Right atrium auricular region (tissue), 2 donors: ENCODE results near the gene C17orf78. TPM values are rescaled to one million over a fixed set of nuclear protein-coding genes. Genes with fewer than 3 reads are reported as not detected.

ENCODE experiments used
- DNase-seq: peaks from one replicate; pipeline ENCODE4 v3.0.0-alpha.2; 2019; ENCODE audit warnings: low spot score
- H3K27ac ChIP-seq, 2 donors: fragments of 200-600 bp; sonication (generic); 1 replicate in 1 of 2; 2 replicates in 1 of 2; pipeline ENCODE4 v1.5.1; 2016 to 2019
- H3K27me3 ChIP-seq, 2 donors: fragments of 200-600 bp; sonication (generic); one replicate each; pipeline versions ENCODE4 v1.5.1 to v1.6.0; 2017 to 2019
- H3K36me3 ChIP-seq: fragments of 200-600 bp; sonication (generic); one replicate; pipeline ENCODE4 v1.5.1; 2016
- H3K4me1 ChIP-seq, 2 donors: fragments of 200-600 bp; sonication (generic); one replicate each; pipeline versions ENCODE4 v1.5.1 to v1.6.0; 2017 to 2019
- H3K4me3 ChIP-seq, 2 donors: fragments of 200-600 bp; sonication (generic); 1 replicate in 1 of 2; 2 replicates in 1 of 2; pipeline ENCODE4 v1.5.1; 2017 to 2019; ENCODE audit warnings: mild to moderate bottlenecking in 1 of 2, moderate library complexity in 1 of 2
- H3K9me3 ChIP-seq, 2 donors: fragments of 200-600 bp; sonication (generic); one replicate each; pipeline ENCODE4 v1.5.1; 2019
- total RNA-seq, 2 donors: library from RNA; depleted of rRNA; stranded (reverse); fragments of >200 nt; gene quantifications; one replicate each; pipeline ENCODE4 v1.1.0, GENCODE V29; 2016
- TF ChIP-seq, protein P1 (sequence below), 2 donors: fragments of 200-600 bp; sonication (generic); IDR thresholded peaks; one replicate each; pipeline ENCODE4 v1.5.1; 2019; ENCODE audit warnings: antibody characterized with exemption in 2 of 2

Gene C17orf78
- total RNA-seq, 2 donors from 2014 or later = not detected

DNA sequence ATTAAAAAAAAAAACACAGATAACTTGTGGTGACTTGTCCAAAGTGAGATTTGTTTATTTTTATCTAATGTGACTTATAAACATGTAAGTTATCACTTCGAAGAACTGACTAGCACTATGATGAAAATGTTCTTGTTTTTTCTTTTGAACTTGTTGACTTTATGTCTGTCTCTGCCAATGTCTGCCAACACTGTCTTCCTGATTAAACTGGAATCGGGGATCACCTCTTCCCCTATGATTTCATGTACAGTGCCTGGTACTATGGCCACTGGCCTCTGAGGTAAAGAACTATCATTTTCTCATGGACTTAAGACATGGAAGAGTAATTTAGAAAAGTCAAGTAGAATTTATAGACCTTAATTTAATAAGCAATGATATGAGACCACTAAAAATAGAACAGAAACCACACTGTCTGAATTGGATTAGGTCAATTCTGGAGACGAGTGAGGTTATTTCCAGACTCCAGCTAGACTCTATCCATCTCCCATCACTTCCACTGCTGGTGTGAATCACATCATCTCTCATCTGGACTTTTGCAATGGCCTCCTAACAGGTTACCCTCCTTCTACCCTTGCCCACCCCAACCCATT is 8.9 kb downstream of the C17orf78 start:
- DNase-seq = no peak
- no peak overlapping the region for H3K4me3 ChIP-seq
- no peak overlapping the region for H3K27ac ChIP-seq
- no peaks in the 10 kb centered on the region for H3K36me3 ChIP-seq
- no peaks in the 10 kb centered on the region for H3K27me3 ChIP-seq
- H3K9me3 ChIP-seq = no peaks in the 10 kb centered on the region
- TF ChIP-seq, protein P1, sequence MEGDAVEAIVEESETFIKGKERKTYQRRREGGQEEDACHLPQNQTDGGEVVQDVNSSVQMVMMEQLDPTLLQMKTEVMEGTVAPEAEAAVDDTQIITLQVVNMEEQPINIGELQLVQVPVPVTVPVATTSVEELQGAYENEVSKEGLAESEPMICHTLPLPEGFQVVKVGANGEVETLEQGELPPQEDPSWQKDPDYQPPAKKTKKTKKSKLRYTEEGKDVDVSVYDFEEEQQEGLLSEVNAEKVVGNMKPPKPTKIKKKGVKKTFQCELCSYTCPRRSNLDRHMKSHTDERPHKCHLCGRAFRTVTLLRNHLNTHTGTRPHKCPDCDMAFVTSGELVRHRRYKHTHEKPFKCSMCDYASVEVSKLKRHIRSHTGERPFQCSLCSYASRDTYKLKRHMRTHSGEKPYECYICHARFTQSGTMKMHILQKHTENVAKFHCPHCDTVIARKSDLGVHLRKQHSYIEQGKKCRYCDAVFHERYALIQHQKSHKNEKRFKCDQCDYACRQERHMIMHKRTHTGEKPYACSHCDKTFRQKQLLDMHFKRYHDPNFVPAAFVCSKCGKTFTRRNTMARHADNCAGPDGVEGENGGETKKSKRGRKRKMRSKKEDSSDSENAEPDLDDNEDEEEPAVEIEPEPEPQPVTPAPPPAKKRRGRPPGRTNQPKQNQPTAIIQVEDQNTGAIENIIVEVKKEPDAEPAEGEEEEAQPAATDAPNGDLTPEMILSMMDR (IDR thresholded peaks at IDR 0.05) = no peak
- H3K4me1 ChIP-seq = no peaks in the 10 kb centered on the region

DNA sequence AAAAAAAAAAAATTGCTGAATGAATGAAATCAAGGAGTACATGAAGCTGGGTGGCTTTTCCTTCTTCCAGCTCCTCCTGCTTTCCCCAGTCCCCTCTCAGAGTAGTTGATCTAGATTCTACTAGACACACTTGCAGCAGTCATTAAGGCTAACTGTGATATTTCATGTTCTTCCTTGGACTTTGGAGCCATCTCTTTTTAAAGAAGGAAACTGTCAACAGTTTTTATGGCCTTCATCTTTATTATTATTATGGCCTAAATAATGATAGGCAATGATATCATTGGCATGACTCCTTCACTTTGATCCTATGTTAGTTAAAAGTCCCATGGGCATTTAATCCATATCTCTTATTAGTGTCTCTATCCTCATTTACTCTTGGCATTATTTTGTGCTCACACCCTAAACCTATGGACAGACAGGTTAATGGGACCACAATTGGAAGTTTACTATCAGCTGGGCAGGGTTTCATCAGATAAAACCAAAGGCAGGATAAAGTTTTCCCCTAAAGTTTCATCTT is 9.7 kb downstream of the C17orf78 start:
- no peak for DNase-seq
- Histone ChIP-seq H3K36me3 (no peaks in the 10 kb centered on the region), H3K4me1 (no peaks in the 10 kb centered on the region), H3K27ac (no peak overlapping the region), H3K27me3 (no peaks in the 10 kb centered on the region), H3K4me3 (no peak overlapping the region), H3K9me3 (no peaks in the 10 kb centered on the region)
- TF ChIP-seq, protein P1 (IDR thresholded peaks at IDR 0.05) = no peak

DNA sequence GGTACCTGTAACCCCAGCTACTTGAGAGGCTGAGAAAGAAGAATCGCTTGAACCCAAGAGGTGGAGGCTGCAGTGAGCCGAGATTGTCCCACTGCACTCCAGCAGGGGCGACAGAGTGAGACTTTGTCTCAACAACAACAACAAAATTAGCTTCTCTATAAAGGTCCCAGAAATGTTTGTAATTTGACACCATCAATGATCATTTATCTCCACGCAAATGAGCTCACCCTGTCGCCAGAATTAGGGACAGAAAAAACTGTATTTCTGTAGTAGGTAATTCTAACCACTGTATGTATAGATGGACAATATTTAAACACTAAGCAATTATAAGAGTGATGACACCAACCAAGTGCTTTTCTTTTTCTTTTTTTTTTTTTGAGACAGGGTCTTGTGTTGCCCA is 10.7 kb downstream of the C17orf78 start:
- Histone ChIP-seq H3K36me3 (no peaks in the 10 kb centered on the region), H3K27me3 (no peaks in the 10 kb centered on the region), H3K27ac (no peak overlapping the region), H3K4me1 (peaks cover 0 to 8% of the 10 kb centered on the region in 2 donors), H3K9me3 (no peaks in the 10 kb centered on the region), H3K4me3 (no peak overlapping the region)
- TF ChIP-seq, protein P1 (IDR thresholded peaks at IDR 0.05) = no peak
- no peak for DNase-seq

DNA sequence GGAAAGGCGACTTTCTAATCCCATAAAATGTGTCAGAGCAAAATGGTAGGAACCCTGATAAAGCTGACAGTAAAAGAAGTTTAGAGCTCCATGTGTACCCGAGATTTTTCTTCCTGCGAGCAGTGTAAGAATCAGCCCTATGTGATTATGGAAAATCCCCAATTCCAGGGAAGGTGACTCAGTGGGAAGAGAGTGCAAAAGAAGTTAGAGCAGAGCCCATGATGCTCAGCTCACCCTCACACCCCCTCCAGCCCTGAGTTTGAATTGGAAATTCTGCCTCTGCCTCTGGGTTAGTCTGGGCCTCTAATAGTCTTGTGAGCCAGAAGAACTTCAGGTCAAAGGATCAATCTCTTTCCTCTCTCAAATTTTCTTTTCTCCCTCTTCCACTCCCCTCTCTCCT is 12.5 kb downstream of the C17orf78 start:
- TF ChIP-seq, protein P1 (IDR thresholded peaks at IDR 0.05) = no peak
- H3K4me3 ChIP-seq = no peak overlapping the region
- H3K36me3 ChIP-seq = no peaks in the 10 kb centered on the region
- no peaks in the 10 kb centered on the region for H3K27me3 ChIP-seq
- peaks cover 0 to 19% of the 10 kb centered on the region in 2 donors for H3K4me1 ChIP-seq
- no peaks in the 10 kb centered on the region for H3K9me3 ChIP-seq
- no peak overlapping the region for H3K27ac ChIP-seq
- DNase-seq = no peak

DNA sequence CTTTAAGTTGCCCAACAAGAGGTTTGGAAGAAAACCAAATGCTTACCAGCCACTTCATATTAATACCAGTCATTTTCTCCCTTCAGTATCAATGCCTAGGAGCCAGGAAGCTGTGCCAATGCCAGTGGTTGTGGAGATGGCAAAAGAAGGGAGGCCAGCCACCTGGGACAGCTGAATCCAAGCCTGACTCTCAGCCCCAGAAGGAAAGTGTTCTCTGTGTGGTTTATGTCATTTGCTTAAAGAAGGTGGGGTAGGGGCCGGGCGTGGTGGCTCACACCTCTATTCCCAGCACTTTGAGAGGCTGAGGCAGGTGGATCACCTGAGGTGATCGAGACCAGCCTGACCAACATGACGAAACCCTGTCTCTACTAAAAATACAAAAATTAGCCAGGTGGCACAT is 13.4 kb downstream of the C17orf78 start:
- H3K4me3 ChIP-seq = no peak overlapping the region
- peaks cover 0 to 19% of the 10 kb centered on the region in 2 donors for H3K4me1 ChIP-seq
- no peaks in the 10 kb centered on the region for H3K36me3 ChIP-seq
- H3K27ac ChIP-seq = no peak overlapping the region
- H3K9me3 ChIP-seq = no peaks in the 10 kb centered on the region
- no peak for DNase-seq
- H3K27me3 ChIP-seq = no peaks in the 10 kb centered on the region
- TF ChIP-seq, protein P1 (IDR thresholded peaks at IDR 0.05) = no peak

DNA sequence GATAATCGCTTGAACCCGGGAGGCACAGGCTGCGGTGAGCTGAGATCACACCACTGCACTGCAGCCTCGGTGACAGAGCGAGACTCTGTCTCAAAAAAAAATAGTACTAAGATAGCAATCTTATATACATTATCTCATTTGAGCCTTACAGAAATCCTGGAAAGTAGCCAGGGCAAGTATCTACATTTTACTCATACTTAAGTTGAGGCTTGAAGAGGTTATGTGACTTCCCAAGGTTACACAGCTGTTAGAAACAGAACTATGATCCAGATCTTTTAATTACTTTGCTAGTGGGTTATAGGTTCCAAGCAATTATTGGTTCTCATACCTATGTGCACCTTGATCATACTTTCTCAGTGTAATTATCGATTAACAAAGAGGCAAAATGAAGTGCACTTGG is 15.4 kb downstream of the C17orf78 start:
- TF ChIP-seq, protein P1 (IDR thresholded peaks at IDR 0.05) = no peak
- H3K4me1 ChIP-seq = peaks cover 0 to 19% of the 10 kb centered on the region in 2 donors
- no peaks in the 10 kb centered on the region for H3K27me3 ChIP-seq
- H3K4me3 ChIP-seq = no peak overlapping the region
- no peaks in the 10 kb centered on the region for H3K9me3 ChIP-seq
- no peak overlapping the region for H3K27ac ChIP-seq
- H3K36me3 ChIP-seq = no peaks in the 10 kb centered on the region
- DNase-seq = no peak
